ENCODE measurements around the gene ERRFI1.

Gene ERRFI1

DNA sequence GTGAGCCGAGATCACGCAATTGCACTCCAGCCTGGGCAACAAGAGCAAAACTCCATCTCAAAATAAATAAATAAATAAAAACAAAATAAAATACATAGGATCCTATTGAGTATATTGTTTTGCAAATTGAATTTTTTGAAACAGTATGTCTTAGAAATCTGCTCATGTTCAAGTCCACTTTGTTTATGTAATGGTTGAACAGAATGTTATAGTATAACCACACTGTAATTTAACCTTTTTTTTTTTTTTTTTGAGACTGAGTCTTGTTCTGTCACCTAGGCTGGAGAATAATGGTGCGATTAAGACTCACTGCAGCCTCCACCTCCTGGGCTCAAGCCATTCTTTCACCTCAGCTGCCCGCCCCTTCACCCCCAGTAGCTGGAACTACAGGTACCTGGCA, 33.2 kb downstream of the ERRFI1 start:
- FAIRE-seq (no peak), DNase-seq (ENCODE audit: insufficient read length, low spot score) (no peak)
- TF ChIP-seq, protein P1, sequence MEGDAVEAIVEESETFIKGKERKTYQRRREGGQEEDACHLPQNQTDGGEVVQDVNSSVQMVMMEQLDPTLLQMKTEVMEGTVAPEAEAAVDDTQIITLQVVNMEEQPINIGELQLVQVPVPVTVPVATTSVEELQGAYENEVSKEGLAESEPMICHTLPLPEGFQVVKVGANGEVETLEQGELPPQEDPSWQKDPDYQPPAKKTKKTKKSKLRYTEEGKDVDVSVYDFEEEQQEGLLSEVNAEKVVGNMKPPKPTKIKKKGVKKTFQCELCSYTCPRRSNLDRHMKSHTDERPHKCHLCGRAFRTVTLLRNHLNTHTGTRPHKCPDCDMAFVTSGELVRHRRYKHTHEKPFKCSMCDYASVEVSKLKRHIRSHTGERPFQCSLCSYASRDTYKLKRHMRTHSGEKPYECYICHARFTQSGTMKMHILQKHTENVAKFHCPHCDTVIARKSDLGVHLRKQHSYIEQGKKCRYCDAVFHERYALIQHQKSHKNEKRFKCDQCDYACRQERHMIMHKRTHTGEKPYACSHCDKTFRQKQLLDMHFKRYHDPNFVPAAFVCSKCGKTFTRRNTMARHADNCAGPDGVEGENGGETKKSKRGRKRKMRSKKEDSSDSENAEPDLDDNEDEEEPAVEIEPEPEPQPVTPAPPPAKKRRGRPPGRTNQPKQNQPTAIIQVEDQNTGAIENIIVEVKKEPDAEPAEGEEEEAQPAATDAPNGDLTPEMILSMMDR (IDR thresholded peaks at IDR 0.05; ENCODE audit: insufficient read depth, missing control alignments) = no peak

DNA sequence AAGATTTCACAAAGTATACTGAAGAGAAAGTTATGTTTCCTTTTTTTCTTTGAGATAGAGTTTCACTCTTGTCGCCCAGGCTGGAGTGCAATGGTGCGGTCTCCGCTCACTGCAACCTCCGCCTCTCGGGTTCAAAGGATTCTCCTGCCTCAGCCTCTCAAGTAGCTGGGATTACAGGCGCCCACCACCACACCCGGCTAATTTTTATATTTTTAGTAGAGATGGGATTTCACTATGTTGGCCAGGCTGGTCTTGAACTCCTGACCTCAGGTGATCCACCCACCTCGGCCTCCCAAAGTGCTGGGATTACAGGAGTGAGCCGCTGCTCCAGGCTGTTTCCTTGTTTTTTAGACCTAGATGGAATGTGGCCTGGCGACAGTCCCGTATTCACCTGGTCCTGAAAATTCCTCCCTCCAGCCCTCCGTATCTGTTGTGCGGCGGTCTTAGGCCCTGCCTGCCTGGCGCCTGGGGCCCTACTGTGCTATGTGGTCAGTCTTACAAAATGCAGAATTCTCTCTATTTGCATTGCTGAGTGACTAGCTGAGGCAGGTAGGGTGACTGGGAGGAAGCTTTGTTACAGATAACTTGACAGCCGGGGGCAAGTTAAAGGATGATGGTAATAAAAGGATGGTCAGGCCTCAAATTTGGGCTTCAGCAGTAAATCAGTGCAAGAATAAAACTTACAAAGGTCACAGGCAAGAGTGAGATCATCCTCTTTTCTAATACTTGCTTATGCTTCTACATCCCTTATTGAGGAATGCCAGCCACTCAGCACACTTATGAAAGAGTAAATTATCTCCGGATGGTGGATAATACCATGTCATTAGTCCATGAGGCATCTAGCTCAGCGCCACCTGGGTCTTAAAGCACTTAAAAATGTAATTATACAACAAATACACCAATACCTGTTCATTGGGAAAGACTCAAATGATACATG, 34.3 kb downstream of the ERRFI1 start:
- TF ChIP-seq, protein P1 (IDR thresholded peaks at IDR 0.05; ENCODE audit: insufficient read depth, missing control alignments) = no peak
- DNase-seq (ENCODE audit: insufficient read length, low spot score) (no peak), FAIRE-seq (no peak)

DNA sequence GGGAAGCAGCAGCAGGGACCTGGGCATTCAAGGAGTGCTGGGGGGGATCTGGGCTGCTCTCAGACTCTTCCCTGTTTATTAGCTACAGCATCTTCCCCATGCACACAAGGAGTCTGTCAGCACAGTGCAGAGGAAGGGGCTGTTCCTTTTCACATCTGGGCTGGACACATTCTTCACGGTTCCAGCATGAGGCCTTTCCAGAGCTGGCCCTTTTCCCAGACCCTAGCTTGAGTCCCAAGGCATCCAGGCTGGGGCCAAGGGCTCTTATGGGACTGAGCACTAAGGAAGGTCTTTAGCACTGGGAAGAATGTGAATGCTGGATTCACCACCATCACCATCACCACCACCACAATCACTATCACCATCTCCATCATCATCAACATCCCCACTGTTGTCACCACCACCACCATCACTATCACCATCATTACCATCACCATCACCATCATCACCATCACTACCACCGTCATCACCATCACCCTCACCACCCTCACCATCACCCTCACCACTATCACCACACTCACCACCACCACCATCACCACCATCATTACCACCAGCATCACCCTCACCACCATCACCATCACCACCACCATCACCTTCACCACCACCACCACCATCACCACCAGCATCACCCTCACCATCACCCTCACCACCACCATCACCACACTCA, 36.2 kb downstream of the ERRFI1 start:
- no peak for FAIRE-seq
- TF ChIP-seq, protein P1 (IDR thresholded peaks at IDR 0.05; ENCODE audit: insufficient read depth, missing control alignments) = no peak
- DNase-seq (ENCODE audit: insufficient read length, low spot score) = no peak

DNA sequence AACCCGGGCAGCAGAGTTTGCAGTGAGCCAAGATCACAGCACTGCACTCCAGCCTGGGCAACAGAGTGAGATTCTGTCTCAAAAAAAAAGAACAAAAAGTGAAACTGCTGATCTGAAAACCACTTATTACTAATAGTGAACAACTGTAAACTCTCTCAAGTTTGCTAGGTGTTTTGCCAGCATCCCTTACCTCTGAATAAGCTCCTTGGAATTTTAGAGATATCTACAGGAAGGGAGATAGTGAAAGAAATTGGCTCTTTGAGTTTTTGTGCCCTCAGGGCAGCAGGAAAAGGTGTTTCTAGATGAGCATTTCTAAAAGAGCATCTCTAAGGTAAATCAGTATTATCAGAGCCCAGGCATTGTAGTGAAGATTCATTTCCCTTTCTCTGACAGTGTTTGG, 37.5 kb downstream of the ERRFI1 start:
- no peak for DNase-seq (ENCODE audit: insufficient read length, low spot score)
- FAIRE-seq = no peak
- TF ChIP-seq, protein P1 (IDR thresholded peaks at IDR 0.05; ENCODE audit: insufficient read depth, missing control alignments) = no peak

DNA sequence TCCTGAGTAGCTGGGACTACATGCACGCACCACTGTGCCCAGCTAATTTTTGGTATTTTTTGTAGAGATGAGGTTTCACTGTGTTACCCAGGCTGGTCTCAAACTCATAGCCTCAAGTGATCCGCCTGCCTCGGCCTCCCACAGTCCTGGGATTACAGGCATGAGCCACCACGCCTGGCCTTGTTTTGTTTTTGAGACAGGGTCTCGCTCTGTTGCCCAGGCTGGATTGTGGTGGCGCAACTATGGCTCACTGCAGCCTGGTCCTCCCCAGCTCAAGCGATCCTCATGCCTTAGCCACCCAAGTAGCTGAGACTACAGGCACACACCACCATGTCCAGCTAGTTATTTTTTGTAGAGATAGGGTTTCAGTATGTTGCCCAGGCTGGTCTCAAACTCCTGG, 38.6 kb downstream of the ERRFI1 start:
- DNase-seq (ENCODE audit: insufficient read length, low spot score) (no peak), FAIRE-seq (no peak)
- TF ChIP-seq, protein P1 (IDR thresholded peaks at IDR 0.05; ENCODE audit: insufficient read depth, missing control alignments) = no peak

DNA sequence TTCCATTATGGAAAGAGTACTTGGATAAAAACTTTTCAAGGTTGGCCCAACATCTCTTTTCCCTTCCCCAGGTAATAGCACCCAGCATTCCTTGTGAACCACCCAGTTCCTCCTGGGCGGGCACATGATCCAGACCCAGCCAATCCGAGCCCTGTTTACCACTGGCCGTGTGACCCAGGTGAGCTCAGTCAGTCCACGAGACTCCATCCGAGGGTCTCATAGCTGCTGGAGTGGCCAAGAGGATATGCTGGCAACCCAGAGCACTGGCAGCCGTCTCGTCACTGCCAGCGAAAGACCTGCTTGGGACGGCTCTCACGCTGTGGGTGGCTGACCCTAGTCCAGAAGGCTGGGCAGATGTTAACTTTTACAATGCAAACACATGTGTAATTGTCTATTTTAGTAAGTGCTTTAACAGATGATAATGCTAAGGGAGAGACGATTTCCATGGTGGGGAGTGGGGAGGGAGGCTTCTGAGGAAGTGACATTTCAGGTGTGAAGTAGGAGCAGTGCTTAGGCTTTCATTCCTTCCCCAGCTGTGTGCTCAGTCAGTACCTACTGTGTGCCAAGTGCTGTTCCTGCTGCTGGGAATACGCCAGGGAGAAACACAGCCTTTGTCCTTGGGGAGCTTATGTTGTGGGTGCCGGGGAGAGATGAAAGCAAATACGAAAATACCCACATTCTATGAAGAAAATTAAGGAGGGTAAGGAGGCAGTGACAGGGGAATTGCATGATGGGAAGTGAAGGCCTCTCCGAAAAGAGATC, 40.1 kb downstream of the ERRFI1 start:
- TF ChIP-seq, protein P1 (IDR thresholded peaks at IDR 0.05; ENCODE audit: insufficient read depth, missing control alignments) = no peak
- FAIRE-seq = no peak
- no peak for DNase-seq (ENCODE audit: insufficient read length, low spot score)
